CD4-positive, alpha-beta memory T cell (primary cell): ENCODE data around the gene SDHAF2. TPM values are rescaled to one million over a fixed set of nuclear protein-coding genes. Genes with fewer than 3 reads are reported as not detected.

Experiments used
- CTCF ChIA-PET: fragments of 350-600 bp; sonication (Branson Sonifier 250); formaldehyde crosslinking; loops from one replicate; lab custom pipeline; 2021; ENCODE audit warnings: inconsistent platforms; ENCODE audit not compliant: partially characterized antibody; lab: Charles Lee
- POLR2A ChIA-PET: fragments of 350-600 bp; sonication (Branson Sonifier 250); formaldehyde crosslinking; loops from one replicate; lab custom pipeline; 2021; ENCODE audit not compliant: partially characterized antibody; lab: Charles Lee
- DNase-seq, 5 donors: peaks; one replicate each; pipeline versions ENCODE4 v3.0.0 to v3.0.0-alpha.2; 2020 to 2022; ENCODE audit warnings: mixed read lengths in 1 of 5
- H3K27ac ChIP-seq: one replicate; pipeline ENCODE4 v1.7.0; 2013; ENCODE audit warnings: low read depth, low read length
- H3K27me3 ChIP-seq: 2 replicates; pipeline ENCODE4 v1.7.0; 2013; ENCODE audit warnings: mild to moderate bottlenecking, low read length, moderate library complexity; ENCODE audit not compliant: insufficient read depth
- H3K36me3 ChIP-seq: 2 replicates; pipeline ENCODE4 v1.7.0; 2013; ENCODE audit warnings: mild to moderate bottlenecking, low read length, moderate library complexity; ENCODE audit not compliant: insufficient read depth
- H3K4me1 ChIP-seq: 2 replicates; pipeline ENCODE4 v1.7.0; 2013; ENCODE audit warnings: mild to moderate bottlenecking, low read length, moderate library complexity; ENCODE audit not compliant: insufficient read depth
- H3K4me3 ChIP-seq, 2 donors: one replicate each; pipeline ENCODE4 v1.7.0; 2013; ENCODE audit warnings: low read length in 2 of 2, mild to moderate bottlenecking in 1 of 2
- H3K9me3 ChIP-seq, 2 donors: one replicate each; pipeline ENCODE4 v1.7.0; 2013; ENCODE audit warnings: low read length in 2 of 2, control low read depth in 1 of 2; ENCODE audit not compliant: control insufficient read depth in 1 of 2
- H3K27ac Mint-ChIP-seq, 7 donors: one replicate each; pipeline ENCODE4 v1.8.0; 2020 to 2021; ENCODE audit warnings: mixed read lengths in 7 of 7, mild to moderate bottlenecking in 6 of 7, inconsistent platforms in 3 of 7, moderate library complexity in 3 of 7
- H3K27me3 Mint-ChIP-seq, 2 donors: one replicate each; pipeline ENCODE4 v1.8.0; 2020 to 2021; ENCODE audit warnings: mixed read lengths in 2 of 2
- H3K36me3 Mint-ChIP-seq, 2 donors: one replicate each; pipeline ENCODE4 v1.8.0; 2020 to 2021; ENCODE audit warnings: mixed read lengths in 2 of 2, inconsistent platforms in 1 of 2, mild to moderate bottlenecking in 1 of 2
- H3K4me1 Mint-ChIP-seq, 4 donors: one replicate each; pipeline ENCODE4 v1.8.0; 2020 to 2021; ENCODE audit warnings: mixed read lengths in 4 of 4, mild to moderate bottlenecking in 1 of 4
- H3K4me3 Mint-ChIP-seq, 8 donors: one replicate each; pipeline ENCODE4 v1.8.0; 2020 to 2021; ENCODE audit warnings: mixed read lengths in 8 of 8, mild to moderate bottlenecking in 7 of 8, moderate library complexity in 6 of 8, inconsistent platforms in 3 of 8
- H3K9me3 Mint-ChIP-seq, 8 donors: one replicate each; pipeline ENCODE4 v1.8.0; 2020 to 2021; ENCODE audit warnings: mixed read lengths in 8 of 8, mild to moderate bottlenecking in 5 of 8, inconsistent platforms in 3 of 8, moderate library complexity in 1 of 8
- intact Hi-C: fragments of 100-400 bp; cut with micrococcal nuclease; formaldehyde crosslinking; loops from one replicate; pipeline ENCODE4 v1.15.1; 2023
- polyA plus RNA-seq, 2 donors: library from polyadenylated mRNA; unstranded; fragments of 300-500 nt; fragmentation: Illumina TruSeq; gene quantifications; one replicate each; pipeline ENCODE4 v1.2.3, GENCODE V29; 2021
- total RNA-seq, 2 experiments: library from RNA; stranded (reverse); gene quantifications; one replicate each; pipeline ENCODE4 v1.2.3, GENCODE V29; 2021

The SDHAF2 gene
- total and polyA plus RNA-seq, 4 experiments from 2014 or later: 54.7 to 106 (median 80.2) TPM

DNA sequence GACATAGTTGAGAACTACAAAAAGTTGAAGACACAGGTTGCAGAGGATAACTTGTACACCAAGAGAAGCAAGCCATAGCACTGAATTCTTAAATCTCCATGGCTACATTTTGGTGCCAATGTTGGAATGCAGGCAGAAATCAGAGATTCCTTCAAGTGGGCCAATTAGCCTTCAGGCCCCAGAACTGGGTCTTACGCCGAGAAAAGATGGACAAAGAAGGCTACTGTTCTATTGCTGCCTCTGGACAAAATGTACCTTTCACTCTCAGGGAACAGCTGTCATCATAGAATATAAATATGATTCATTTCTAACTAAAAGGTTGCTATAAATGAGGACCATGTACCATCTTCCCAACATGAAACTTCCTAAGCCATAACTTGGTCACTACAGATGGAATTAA lies 23.9 kb upstream of the SDHAF2 start:
- Mint-ChIP-seq H3K4me1 (peaks cover 0 to 4% (median 1%) of the 10 kb centered on the region in 4 donors), H3K4me3 (no peak overlapping the region), H3K27ac (no peak overlapping the region), H3K36me3 (peaks cover 44 to 83% of the 10 kb centered on the region in 2 donors), H3K27me3 (no peaks in the 10 kb centered on the region), H3K9me3 (no peaks in the 10 kb centered on the region)
- Histone ChIP-seq H3K4me1 (no peaks in the 10 kb centered on the region), H3K9me3 (no peaks in the 10 kb centered on the region), H3K4me3 (no peak overlapping the region), H3K27ac (no peak overlapping the region), H3K27me3 (no peaks in the 10 kb centered on the region), H3K36me3 (peaks cover 76% of the 10 kb centered on the region)
- intact Hi-C loops: no loop called here
- POLR2A ChIA-PET: interaction anchor here (0.8 kb wide), 1 partner anchor 20 kb away, joined by 3 read pairs; no protein-coding TSS in a partner anchor
- CTCF ChIA-PET: interaction anchor here (3.4 kb wide), 1 partner anchor 20 kb away, joined by 14 read pairs; no protein-coding TSS in a partner anchor
- no peak for DNase-seq

DNA sequence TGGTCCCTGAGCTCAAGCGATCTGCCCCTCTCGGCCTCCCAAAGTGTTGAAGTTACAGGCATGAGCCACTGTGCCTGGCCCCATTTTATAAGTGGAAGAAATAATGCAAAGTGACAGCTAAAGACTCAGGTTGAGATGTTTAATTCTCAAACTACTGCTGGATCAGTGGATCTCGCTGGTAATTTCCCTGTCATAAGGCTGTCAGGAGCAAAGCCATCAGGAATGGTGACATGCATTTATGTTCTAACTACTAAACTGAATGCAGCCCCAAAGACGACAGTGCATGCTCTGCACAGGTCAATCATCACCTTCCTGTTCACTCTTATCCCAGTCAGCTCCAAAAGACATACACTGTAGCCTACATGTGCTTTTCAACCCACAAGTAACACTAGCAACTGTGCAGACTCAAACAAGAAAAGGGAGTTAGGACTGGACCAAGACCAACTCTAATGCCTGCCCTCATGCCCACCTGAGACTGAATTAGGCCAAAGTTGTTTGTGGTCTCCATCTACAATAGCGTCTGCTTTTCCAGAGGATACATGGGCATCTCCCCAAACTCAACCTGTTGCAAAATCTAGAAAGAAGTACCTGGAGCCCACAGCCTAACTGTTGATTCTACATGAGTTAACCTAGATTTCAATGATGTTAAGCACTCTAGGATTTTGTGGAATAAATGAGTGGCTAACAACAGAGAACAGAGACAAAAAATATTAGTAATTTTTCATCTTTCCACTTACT lies 22.8 kb upstream of the SDHAF2 start:
- Histone ChIP-seq H3K27ac (no peak overlapping the region), H3K9me3 (no peaks in the 10 kb centered on the region), H3K36me3 (peaks cover 85% of the 10 kb centered on the region), H3K4me1 (no peaks in the 10 kb centered on the region), H3K27me3 (no peaks in the 10 kb centered on the region), H3K4me3 (no peak overlapping the region)
- POLR2A ChIA-PET: interaction anchor here (0.8 to 1.0 kb wide), 3 partner anchors 15 to 22 kb away, joined by 3 read pairs; partner anchors contain the start of genes CPSF7 and TMEM216
- CTCF ChIA-PET: interaction anchor here (3.4 kb wide), 1 partner anchor 21 kb away, joined by 14 read pairs; no protein-coding TSS in a partner anchor
- Mint-ChIP-seq H3K27me3 (no peaks in the 10 kb centered on the region), H3K27ac (peak overlapping the region in 2 of 7 donors; percentile 2 to 28), H3K4me1 (peaks cover 0 to 4% (median 1%) of the 10 kb centered on the region in 4 donors), H3K36me3 (peaks cover 53 to 87% of the 10 kb centered on the region in 2 donors), H3K9me3 (no peaks in the 10 kb centered on the region), H3K4me3 (no peak overlapping the region)
- intact Hi-C loops: no loop called here
- DNase-seq: no peak

DNA sequence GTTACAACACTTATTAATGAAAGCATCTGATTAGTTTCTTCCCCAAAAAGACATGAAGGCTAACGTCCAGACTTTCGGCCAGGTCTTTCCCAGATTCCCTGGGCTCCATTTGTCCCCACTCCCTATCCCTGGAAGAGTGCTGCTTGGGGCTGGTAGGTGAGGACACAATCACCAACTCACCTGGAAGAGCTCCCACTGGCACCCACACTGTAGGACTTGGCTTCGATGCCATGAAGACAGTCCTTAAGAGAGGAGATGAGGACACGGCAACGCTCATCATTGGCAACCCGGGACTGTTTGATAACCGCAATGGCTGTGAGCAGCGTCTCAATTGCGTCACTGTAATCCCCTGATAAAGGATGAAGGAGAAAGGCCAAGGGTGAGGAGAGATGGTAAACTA lies 18.3 kb upstream of the SDHAF2 start:
- peaks cover 1 to 11% (median 7%) of the 10 kb centered on the region in 4 donors for H3K4me1 Mint-ChIP-seq
- Histone ChIP-seq H3K27ac (no peak overlapping the region), H3K9me3 (no peaks in the 10 kb centered on the region), H3K27me3 (no peaks in the 10 kb centered on the region), H3K4me3 (no peak overlapping the region), H3K4me1 (no peaks in the 10 kb centered on the region), H3K36me3 (peaks cover 84% of the 10 kb centered on the region)
- CTCF ChIA-PET: interaction anchor here (0.6 kb wide), 1 partner anchor 26 kb away, joined by 3 read pairs; no protein-coding TSS in a partner anchor
- intact Hi-C loops: no loop called here
- no peak overlapping the region for H3K4me3 Mint-ChIP-seq
- no peaks in the 10 kb centered on the region for H3K27me3 Mint-ChIP-seq
- peaks cover 63 to 85% of the 10 kb centered on the region in 2 donors for H3K36me3 Mint-ChIP-seq
- POLR2A ChIA-PET: no interaction called here
- DNase-seq: no peak
- peak overlapping the region in 3 of 7 donors; percentile 16 to 44 (median 25) for H3K27ac Mint-ChIP-seq
- H3K9me3 Mint-ChIP-seq: no peaks in the 10 kb centered on the region

DNA sequence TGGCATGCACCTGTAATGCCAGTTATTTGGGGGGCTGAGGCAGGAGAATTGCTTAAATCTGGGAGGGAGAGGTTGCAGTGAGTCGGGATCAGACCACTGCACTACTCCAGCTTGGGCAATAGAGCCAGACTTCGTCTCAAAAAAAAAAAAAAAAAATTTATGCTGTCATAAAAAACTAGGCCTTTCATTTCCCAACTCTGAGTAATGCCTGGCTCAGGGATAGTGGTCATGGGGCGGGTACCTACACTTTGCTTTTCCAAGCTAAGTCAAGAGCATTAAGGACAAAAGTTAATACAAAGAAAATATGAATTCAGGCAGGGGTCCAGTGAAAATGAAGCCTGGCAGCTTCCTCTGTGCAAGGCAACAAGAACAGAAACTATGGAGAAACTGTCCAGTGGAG lies 16.4 kb upstream of the SDHAF2 start:
- no peak overlapping the region for H3K4me3 Mint-ChIP-seq
- peak overlapping the region in 4 of 7 donors; percentile 1 to 75 (median 39) for H3K27ac Mint-ChIP-seq
- peaks cover 86% of the 10 kb centered on the region for H3K36me3 ChIP-seq
- H3K4me3 ChIP-seq: no peak overlapping the region
- intact Hi-C loops: no loop called here
- H3K36me3 Mint-ChIP-seq: peaks cover 58 to 88% of the 10 kb centered on the region in 2 donors
- H3K4me1 Mint-ChIP-seq: peaks cover 4 to 29% (median 14%) of the 10 kb centered on the region in 4 donors
- DNase-seq: no peak
- no peaks in the 10 kb centered on the region for H3K9me3 ChIP-seq
- H3K27me3 Mint-ChIP-seq: no peaks in the 10 kb centered on the region
- no peaks in the 10 kb centered on the region for H3K9me3 Mint-ChIP-seq
- H3K27ac ChIP-seq: no peak overlapping the region
- H3K27me3 ChIP-seq: no peaks in the 10 kb centered on the region
- CTCF ChIA-PET: interaction anchor here (1.5 kb wide), 1 partner anchor 28 kb away, joined by 3 read pairs; no protein-coding TSS in a partner anchor
- H3K4me1 ChIP-seq: no peaks in the 10 kb centered on the region
- POLR2A ChIA-PET: interaction anchor here (0.6 kb wide), 1 partner anchor 115 kb away, joined by 3 read pairs; no protein-coding TSS in a partner anchor

DNA sequence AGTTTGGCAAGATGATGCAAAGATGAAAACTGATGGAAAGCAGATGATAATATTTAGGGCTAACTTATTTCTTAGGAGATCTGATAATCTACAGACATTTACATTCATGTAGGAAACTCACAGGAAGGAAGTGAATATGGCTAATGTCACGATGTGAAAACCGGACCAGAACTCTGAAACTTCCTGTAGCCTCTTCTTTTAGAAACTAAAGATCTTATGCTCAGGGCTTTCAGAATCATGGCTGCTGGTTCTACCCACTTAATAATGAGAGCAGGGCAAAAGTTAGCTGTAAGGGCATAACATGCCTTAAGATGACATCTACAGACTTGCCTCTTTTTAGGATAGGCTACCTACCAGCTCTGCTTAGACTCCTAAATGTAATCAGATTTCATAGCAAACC lies 15.4 kb upstream of the SDHAF2 start:
- intact Hi-C loops: no loop called here
- no peak for DNase-seq
- Mint-ChIP-seq H3K4me3 (peak overlapping the region in 1 of 8 donors; percentile 18), H3K4me1 (peaks cover 4 to 35% (median 14%) of the 10 kb centered on the region in 4 donors), H3K36me3 (peaks cover 56 to 88% of the 10 kb centered on the region in 2 donors), H3K9me3 (no peaks in the 10 kb centered on the region), H3K27me3 (no peaks in the 10 kb centered on the region), H3K27ac (peak overlapping the region in 5 of 7 donors; percentile 21 to 88 (median 37))
- no peak overlapping the region for H3K27ac ChIP-seq
- no peaks in the 10 kb centered on the region for H3K27me3 ChIP-seq
- ChIA-PET POLR2A (no interaction called here), CTCF (interaction anchor here (1.5 kb wide), 1 partner anchor 29 kb away, joined by 3 read pairs; no protein-coding TSS in a partner anchor)
- no peaks in the 10 kb centered on the region for H3K9me3 ChIP-seq
- no peak overlapping the region for H3K4me3 ChIP-seq
- no peaks in the 10 kb centered on the region for H3K4me1 ChIP-seq
- peaks cover 85% of the 10 kb centered on the region for H3K36me3 ChIP-seq

DNA sequence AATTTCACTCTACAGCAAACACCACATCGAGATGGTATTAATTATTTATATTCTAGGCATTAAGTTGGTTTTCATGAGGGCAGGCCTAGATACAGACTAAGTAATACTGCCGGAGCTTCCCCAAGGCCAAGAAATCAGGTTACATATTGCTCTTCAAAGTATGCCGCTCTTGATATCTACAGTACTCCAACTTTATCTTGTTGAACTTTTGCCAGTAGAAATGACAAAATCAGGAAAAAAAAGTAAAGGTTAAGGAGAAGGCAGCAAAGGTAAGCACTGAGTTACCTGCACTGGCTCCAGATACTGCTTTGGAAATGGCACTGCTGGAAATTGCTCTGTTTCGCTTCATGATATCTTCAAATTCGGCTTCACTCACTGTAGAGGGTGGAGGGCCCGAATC lies 14.5 kb upstream of the SDHAF2 start:
- Histone ChIP-seq H3K27me3 (no peaks in the 10 kb centered on the region), H3K36me3 (peaks cover 86% of the 10 kb centered on the region), H3K4me1 (no peaks in the 10 kb centered on the region), H3K9me3 (no peaks in the 10 kb centered on the region), H3K27ac (no peak overlapping the region), H3K4me3 (no peak overlapping the region)
- ChIA-PET CTCF (no interaction called here), POLR2A (no interaction called here)
- H3K9me3 Mint-ChIP-seq: no peaks in the 10 kb centered on the region
- H3K27ac Mint-ChIP-seq: no peak overlapping the region
- H3K4me1 Mint-ChIP-seq: peaks cover 8 to 36% (median 16%) of the 10 kb centered on the region in 4 donors
- H3K27me3 Mint-ChIP-seq: no peaks in the 10 kb centered on the region
- intact Hi-C loops: no loop called here
- H3K4me3 Mint-ChIP-seq: no peak overlapping the region
- peaks cover 61 to 91% of the 10 kb centered on the region in 2 donors for H3K36me3 Mint-ChIP-seq
- no peak for DNase-seq

DNA sequence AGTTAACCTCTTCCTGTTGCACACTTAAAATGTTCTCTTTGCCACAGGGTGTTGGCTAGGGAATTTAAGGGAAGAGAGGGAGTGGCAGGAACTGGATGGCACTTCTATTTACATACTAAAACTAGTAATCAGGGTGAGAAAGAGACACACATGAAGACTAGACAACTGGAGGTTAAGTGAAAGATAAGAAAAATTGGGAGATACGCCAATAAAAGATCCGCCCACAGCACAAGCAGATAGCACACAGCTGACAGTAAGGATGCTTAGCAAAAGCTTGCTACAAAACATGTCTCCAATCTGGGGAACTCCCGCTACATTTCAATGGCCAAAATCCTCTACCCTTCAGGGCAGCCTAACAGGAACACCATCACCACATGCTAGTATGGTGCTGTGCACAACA lies 13.0 kb upstream of the SDHAF2 start:
- no peak overlapping the region for H3K4me3 Mint-ChIP-seq
- DNase-seq: no peak
- peaks cover 12 to 45% (median 20%) of the 10 kb centered on the region in 4 donors for H3K4me1 Mint-ChIP-seq
- peaks cover 59 to 89% of the 10 kb centered on the region in 2 donors for H3K36me3 Mint-ChIP-seq
- CTCF ChIA-PET: no interaction called here
- no peak overlapping the region for H3K4me3 ChIP-seq
- POLR2A ChIA-PET: interaction anchor here (0.9 kb wide), 1 partner anchor 12 kb away, joined by 3 read pairs; no protein-coding TSS in a partner anchor
- peaks cover 84% of the 10 kb centered on the region for H3K36me3 ChIP-seq
- H3K9me3 ChIP-seq: no peaks in the 10 kb centered on the region
- no peaks in the 10 kb centered on the region for H3K9me3 Mint-ChIP-seq
- no peaks in the 10 kb centered on the region for H3K27me3 Mint-ChIP-seq
- intact Hi-C loops: no loop called here
- peaks cover 8% of the 10 kb centered on the region for H3K4me1 ChIP-seq
- H3K27ac Mint-ChIP-seq: peak overlapping the region in 4 of 7 donors; percentile 31 to 72 (median 52)
- H3K27ac ChIP-seq: no peak overlapping the region
- H3K27me3 ChIP-seq: no peaks in the 10 kb centered on the region
